GM18909 (cell line): Measurements from ENCODE around the gene EDEM1.
"Not testable (repeated sequence)": the region's sequence is repeated elsewhere in the genome, so short reads cannot be mapped to it uniquely, and the experiment has no call there.

Source experiments
- ATAC-seq: cut with Tn5 transposase; IDR thresholded peaks from one replicate; pipeline ENCODE4 v1.9.1; 2021; ENCODE audit warnings: mild to moderate bottlenecking; ENCODE audit not compliant: unreplicated experiment, poor library complexity

Gene EDEM1

GRCh38 chr3:5187156-5187919 is at the start of gene EDEM1:
TSS of gene EDEM1 (plus strand) at chr3:5187707. CDS start at chr3:5187806, 99 bp downstream.
- ATAC-seq: peak; percentile 83

DNA sequence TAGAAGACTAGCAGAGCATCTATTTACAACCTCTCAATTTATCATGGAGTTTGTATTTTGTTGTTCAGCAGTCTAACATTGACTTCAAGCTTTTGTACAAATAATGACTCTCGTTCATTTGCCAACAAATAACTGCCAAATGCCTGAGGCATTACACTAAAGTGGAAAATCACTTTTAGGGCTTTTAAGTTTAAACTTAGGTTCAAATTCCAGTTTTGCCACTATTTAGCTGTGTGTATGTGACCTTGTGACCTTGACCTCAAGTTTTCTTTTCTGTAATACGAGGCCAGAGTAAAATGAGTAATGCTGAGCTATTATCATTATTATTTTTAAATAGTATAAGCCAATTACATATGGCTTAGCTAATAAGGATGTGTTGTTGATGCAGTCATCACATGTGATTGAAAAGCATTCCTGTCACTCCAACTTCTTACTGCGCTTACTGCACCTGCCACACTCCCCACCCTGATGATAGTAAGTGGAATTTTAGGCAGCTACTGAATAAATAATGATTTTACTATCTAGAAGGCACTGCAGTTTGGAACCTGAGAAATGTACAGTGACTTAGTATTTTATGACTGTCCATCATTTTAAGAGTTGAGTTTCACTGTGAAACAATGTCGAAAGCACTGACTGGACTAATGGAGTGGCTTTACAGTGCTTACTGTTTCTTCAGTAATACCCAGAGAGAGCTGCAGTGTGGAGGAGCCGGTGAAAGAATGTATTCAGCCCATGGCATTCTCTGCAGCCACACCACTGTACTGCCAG is 49.1 kb upstream of the EDEM1 start:
- ATAC-seq: no peak

- peak; percentile 61 for ATAC-seq
Measured at GRCh38 chr3:5140230-5140621, 47.3 kb upstream of the EDEM1 start.

DNA sequence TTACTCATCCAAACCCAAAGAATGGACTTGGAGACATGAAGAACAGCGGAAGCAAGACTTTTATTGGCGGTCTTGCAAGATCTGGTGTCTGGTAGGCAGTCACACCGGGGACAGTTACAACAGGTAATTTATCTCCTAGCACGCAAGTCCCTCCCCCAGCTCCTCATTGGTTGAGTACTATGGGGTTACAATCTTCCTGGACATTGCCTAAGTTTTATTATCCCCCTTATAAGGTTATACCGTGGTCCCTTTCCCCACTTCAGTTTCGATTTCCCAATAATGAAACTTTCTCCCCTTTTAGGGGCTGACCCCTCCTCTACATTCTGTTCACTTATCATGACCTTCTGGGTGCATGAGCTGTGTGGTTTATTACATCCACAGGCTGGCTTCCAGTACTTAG is 46.7 kb upstream of the EDEM1 start:
- no peak for ATAC-seq

GRCh38 chr3:5141760-5142159 is 45.7 kb upstream of the EDEM1 start:
- ATAC-seq: no peak

DNA sequence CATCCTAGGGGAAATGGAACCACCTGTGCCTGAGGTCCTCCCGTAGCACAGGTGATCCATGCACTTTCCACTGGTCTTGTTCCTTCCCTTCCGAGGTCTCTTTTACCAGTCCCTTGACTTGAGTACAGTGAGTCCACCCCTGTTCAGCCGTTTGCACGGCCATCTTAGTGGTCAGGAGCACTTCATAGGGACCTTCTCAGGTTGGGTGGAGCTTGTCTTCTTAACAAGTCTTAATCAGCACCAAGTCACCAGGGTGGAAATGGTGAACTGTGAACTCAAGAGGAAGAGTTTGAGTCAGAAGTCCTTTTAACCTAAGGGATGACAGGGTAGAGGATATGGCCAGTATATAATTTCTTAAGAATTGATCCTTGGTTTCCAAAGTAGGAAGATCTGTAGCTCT is 44.0 kb upstream of the EDEM1 start:
- no peak for ATAC-seq

DNA sequence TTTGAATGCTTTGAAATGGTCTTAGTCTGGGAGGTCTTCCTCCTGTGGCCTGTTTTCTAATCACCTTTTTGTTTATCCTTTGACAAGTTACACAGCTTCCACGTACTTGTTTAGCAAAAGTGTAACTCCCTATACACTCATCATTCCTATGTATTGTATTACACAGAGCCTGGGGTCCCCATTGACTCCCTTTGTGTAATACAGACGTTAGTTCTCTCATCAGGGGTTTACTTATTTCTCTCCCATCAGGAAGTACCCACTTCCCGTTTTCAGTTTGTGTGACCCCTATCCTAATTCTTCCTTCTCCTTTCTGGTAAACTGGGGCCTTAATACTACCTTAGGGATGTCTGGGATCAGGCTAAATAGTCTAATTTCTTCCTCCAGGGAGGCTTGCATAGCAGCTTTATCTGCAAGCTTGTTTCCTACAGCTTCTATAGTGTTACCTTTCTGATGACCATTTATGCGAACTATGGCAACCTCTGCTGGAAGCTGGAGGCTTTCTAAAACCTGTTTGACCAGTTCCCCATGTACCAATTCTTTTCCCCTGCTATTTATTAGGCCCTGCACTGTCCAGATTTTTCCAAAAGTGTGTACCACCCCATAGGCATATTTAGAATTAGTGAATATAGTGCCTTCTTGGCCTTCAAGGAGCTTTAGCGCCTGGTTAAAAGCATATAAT is 43.1 kb upstream of the EDEM1 start:
- no peak for ATAC-seq

GRCh38 chr3:5145120-5145519 is 42.4 kb upstream of the EDEM1 start:
- no peak for ATAC-seq

GRCh38 chr3:5147152-5147551 is 40.4 kb upstream of the EDEM1 start:
- ATAC-seq: not testable (repeated sequence)

GRCh38 chr3:5149306-5149880 is 38.1 kb upstream of the EDEM1 start:
- no peak for ATAC-seq

DNA sequence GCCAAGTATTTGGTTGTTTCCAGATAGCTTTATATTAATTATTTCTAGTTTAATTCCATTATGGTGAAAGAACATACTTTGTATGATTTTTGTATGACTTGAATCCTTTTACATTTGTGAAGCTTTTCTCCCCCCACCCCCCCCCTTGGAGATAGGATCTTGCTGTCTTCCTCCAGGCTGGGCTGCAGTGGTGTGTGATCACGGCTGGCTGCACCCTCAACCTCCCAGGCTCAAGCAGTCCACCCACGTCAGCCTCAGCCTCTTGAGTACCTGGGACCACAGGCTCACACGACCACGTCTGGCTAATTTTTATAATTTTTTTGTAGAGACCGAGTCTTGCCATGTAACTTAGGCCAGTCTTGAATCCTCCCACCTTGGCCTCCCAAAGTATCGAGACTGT is 35.9 kb upstream of the EDEM1 start:
- no peak for ATAC-seq

GRCh38 chr3:5153074-5153473 is 34.4 kb upstream of the EDEM1 start:
- ATAC-seq: no peak

DNA sequence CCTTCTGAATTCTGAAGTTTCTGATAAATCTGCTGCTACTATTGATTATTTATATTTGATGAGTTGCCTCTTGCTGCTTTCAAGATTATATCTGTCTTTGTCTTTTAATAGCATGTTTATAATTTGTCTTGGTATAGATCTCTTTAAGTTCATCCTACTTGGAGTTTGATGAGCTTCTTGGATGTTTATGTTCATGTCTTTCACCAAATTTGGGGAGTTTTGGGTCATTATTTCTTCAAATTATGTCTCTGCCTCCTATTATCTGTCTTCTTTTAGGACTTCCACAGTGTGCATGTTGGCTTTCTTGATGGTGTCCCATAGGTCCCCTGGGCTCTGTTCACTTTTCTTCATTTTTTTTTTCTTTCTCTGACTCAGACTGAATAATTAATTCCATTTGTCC is 32.3 kb upstream of the EDEM1 start:
- no peak for ATAC-seq

DNA sequence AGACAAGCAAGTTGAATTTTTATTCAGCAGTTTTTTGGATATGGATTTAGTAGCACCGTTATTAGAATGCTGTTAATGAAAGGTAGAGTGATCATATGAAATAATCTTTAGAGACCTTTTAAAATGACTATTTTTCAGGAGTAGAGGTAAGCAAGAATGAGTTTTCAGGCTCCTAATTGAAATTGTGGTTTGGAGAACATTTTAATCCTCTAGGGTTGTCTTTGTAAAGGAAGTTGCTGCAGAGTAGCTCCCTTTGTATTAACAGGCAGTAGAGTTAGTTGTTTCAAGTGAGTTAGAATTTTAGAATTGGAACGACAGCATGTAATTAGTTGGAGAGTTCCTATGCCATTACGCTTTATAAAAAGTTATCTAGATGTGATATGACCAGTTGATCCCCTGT is 27.2 kb upstream of the EDEM1 start:
- ATAC-seq: no peak

- peak; percentile 38 for ATAC-seq
Measured at GRCh38 chr3:5160940-5161858, 26.3 kb upstream of the EDEM1 start.

- no peak for ATAC-seq
Measured at GRCh38 chr3:5162102-5162501, 25.4 kb upstream of the EDEM1 start.

GRCh38 chr3:5165698-5166097 is 21.8 kb upstream of the EDEM1 start:
- no peak for ATAC-seq

- ATAC-seq: no peak
Measured at GRCh38 chr3:5166846-5167245, 20.7 kb upstream of the EDEM1 start.

GRCh38 chr3:5168110-5168509 is 19.4 kb upstream of the EDEM1 start:
- no peak for ATAC-seq

DNA sequence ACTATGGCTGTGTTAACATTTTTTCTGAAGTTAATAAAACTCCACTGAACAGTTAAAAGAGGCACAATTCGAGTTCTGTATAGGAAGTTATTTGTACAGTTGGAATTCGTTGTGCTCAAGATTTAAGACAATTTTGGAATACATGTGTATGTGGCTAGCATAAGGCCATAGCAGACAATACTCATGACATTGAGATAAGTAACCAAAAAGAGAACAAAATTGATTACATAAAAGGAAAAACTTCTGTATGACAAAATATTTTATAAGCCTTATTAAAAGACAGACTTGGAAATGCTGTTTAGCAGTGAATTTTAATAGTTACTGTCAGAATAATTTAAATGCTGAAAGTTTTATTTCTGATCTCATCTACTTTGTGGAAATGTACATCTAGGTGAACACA is 17.7 kb upstream of the EDEM1 start:
- no peak for ATAC-seq
